NOMO-1 (cell line): ENCODE results near the gene MORC3.
"Not testable (repeated sequence)": the region's sequence is repeated elsewhere in the genome, so short reads cannot be mapped to it uniquely, and the experiment has no call there.

Experiments used
- DNase-seq, 2 experiments: peaks; one replicate each; lab custom pipeline; 2025; ENCODE audit not compliant: unreplicated experiment in 2 of 2; lab: John Stamatoyannopoulos, UW

The MORC3 gene

GRCh38 chr21:36319767-36320420, at the start of gene MORC3:
TSS of gene MORC3 (plus strand) at chr21:36320197. CDS start at chr21:36320265, 68 bp downstream.
- DNase-seq = peak; percentile 97 to 99

GRCh38 chr21:36270786-36271695, 49.0 kb upstream of the MORC3 start:
- not testable (repeated sequence) for DNase-seq

GRCh38 chr21:36274128-36274527, 45.9 kb upstream of the MORC3 start:
- DNase-seq = no peak

GRCh38 chr21:36282568-36283230, 37.3 kb upstream of the MORC3 start:
- no peak for DNase-seq

GRCh38 chr21:36283231-36283622, 36.8 kb upstream of the MORC3 start:
- not testable (repeated sequence) for DNase-seq

GRCh38 chr21:36288651-36289243, 31.2 kb upstream of the MORC3 start:
- no peak for DNase-seq

GRCh38 chr21:36291509-36291908, 28.5 kb upstream of the MORC3 start:
- DNase-seq = no peak

- no peak for DNase-seq
Observed at GRCh38 chr21:36297406-36297937, 22.5 kb upstream of the MORC3 start.

GRCh38 chr21:36297938-36298572, 21.9 kb upstream of the MORC3 start:
- peak; percentile 74 to 96 for DNase-seq

GRCh38 chr21:36306872-36307534, 13.0 kb upstream of the MORC3 start:
- DNase-seq = no peak

GRCh38 chr21:36310016-36310415, 10.0 kb upstream of the MORC3 start:
- DNase-seq = no peak

- not testable (repeated sequence) for DNase-seq
Observed at GRCh38 chr21:36313446-36313845, 6.6 kb upstream of the MORC3 start.

- DNase-seq = not testable (repeated sequence)
Observed at GRCh38 chr21:36316045-36316444, 4.0 kb upstream of the MORC3 start.

GRCh38 chr21:36316872-36317484, 3.0 kb upstream of the MORC3 start:
- no peak for DNase-seq

GRCh38 chr21:36319406-36319766, 611 bp upstream of the MORC3 start:
- DNase-seq = not testable (repeated sequence)

- DNase-seq = peak; percentile 20 to 44
Observed at GRCh38 chr21:36320421-36321324, 676 bp downstream of the MORC3 start.

- DNase-seq = peak; percentile 6 to 52
Observed at GRCh38 chr21:36321325-36322082, 1.5 kb downstream of the MORC3 start.

GRCh38 chr21:36322083-36322424, 2.1 kb downstream of the MORC3 start:
- DNase-seq = no peak
